ENCODE measurements around the gene KLK1. TPM values are rescaled to one million over a fixed set of nuclear protein-coding genes. Genes with fewer than 3 reads are reported as not detected.

KLK1 gene
- total RNA-seq, 1 donor: not detected

DNA sequence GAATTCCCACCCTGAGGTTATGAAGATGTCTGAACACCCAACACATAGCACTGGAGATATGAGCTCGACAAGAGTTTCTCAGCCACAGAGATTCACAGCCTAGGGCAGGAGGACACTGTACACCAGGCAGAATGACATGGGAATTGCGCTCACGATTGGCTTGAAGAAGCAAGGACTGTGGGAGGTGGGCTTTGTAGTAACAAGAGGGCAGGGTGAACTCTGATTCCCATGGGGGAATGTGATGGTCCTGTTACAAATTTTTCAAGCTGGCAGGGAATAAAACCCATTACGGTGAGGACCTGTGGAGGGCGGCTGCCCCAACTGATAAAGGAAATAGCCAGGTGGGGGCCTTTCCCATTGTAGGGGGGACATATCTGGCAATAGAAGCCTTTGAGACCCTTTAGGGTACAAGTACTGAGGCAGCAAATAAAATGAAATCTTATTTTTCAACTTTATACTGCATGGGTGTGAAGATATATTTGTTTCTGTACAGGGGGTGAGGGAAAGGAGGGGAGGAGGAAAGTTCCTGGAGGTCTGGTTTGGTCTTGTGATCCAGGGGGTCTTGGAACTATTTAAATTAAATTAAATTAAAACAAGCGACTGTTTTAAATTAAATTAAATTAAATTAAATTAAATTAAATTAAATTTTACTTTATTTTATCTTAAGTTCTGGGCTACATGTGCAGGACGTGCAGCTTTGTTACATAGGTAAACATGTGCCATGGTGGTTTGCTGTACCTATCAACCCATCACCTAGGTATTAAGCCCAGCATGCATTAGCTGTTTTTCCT lies 38.1 kb upstream of the KLK1 start:
- Histone ChIP-seq H3K4me2 (ENCODE audit: insufficient read depth, low read length) (no peak overlapping the region), H3K36me3 (ENCODE audit: insufficient read depth, low read length) (no peaks in the 10 kb centered on the region), H3K4me1 (ENCODE audit: insufficient read depth, low read length) (no peaks in the 10 kb centered on the region), H3K27ac (ENCODE audit: low read depth, low read length) (no peak overlapping the region), H3K27me3 (ENCODE audit: insufficient read depth, low read length) (peaks cover 9% of the 10 kb centered on the region), H3K9me3 (ENCODE audit: low read depth, low read length) (no peaks in the 10 kb centered on the region), H2AFZ (ENCODE audit: low read length) (no peak overlapping the region), H3K79me2 (ENCODE audit: insufficient read depth, low read length) (no peaks in the 10 kb centered on the region), H3K4me3 (ENCODE audit: insufficient read depth, low read length) (no peak overlapping the region), H4K20me1 (ENCODE audit: insufficient read depth, low read length) (no peaks in the 10 kb centered on the region)
- no peak for TF ChIP-seq CTCF (IDR thresholded peaks at IDR 0.05; ENCODE audit: extremely low read depth, low read depth, low read length)
- no peak for DNase-seq (ENCODE audit: insufficient read length, low spot score, missing footprints)

DNA sequence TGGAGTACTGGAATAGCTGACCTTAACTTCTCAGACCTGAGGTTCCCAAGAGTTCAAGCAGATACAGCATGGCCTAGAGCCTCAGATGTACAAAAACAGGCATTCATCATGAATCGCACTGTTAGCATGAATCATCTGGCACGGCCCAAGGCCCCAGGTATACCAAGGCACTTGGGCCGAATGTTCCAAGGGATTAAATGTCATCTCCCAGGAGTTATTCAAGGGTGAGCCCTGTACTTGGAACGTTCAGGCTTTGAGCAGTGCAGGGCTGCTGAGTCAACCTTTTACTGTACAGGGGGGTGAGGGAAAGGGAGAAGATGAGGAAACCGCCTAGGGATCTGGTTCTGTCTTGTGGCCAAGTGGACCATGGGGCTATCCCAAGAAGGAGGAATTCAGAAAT lies 37.4 kb upstream of the KLK1 start:
- no peak overlapping the region for H3K4me3 ChIP-seq (ENCODE audit: insufficient read depth, low read length)
- DNase-seq (ENCODE audit: insufficient read length, low spot score, missing footprints): no peak
- H3K79me2 ChIP-seq (ENCODE audit: insufficient read depth, low read length): no peaks in the 10 kb centered on the region
- H4K20me1 ChIP-seq (ENCODE audit: insufficient read depth, low read length): no peaks in the 10 kb centered on the region
- H3K9me3 ChIP-seq (ENCODE audit: low read depth, low read length): no peaks in the 10 kb centered on the region
- no peaks in the 10 kb centered on the region for H3K36me3 ChIP-seq (ENCODE audit: insufficient read depth, low read length)
- H2AFZ ChIP-seq (ENCODE audit: low read length): no peak overlapping the region
- H3K4me1 ChIP-seq (ENCODE audit: insufficient read depth, low read length): no peaks in the 10 kb centered on the region
- H3K27ac ChIP-seq (ENCODE audit: low read depth, low read length): no peak overlapping the region
- TF ChIP-seq CTCF (IDR thresholded peaks at IDR 0.05; ENCODE audit: extremely low read depth, low read depth, low read length): no peak
- peaks cover 9% of the 10 kb centered on the region for H3K27me3 ChIP-seq (ENCODE audit: insufficient read depth, low read length)
- H3K4me2 ChIP-seq (ENCODE audit: insufficient read depth, low read length): no peak overlapping the region

GRCh38 chr19:50859849-50860248 lies 36.3 kb upstream of the KLK1 start:
- no peaks in the 10 kb centered on the region for H3K4me1 ChIP-seq (ENCODE audit: insufficient read depth, low read length)
- no peak for DNase-seq (ENCODE audit: insufficient read length, low spot score, missing footprints)
- peaks cover 7% of the 10 kb centered on the region for H3K27me3 ChIP-seq (ENCODE audit: insufficient read depth, low read length)

More at GRCh38 chr19:50859849-50860248, 36.3 kb upstream of the KLK1 start:
- Histone ChIP-seq H3K4me3 (ENCODE audit: insufficient read depth, low read length) (no peak overlapping the region), H3K9me3 (ENCODE audit: low read depth, low read length) (no peaks in the 10 kb centered on the region), H3K79me2 (ENCODE audit: insufficient read depth, low read length) (no peaks in the 10 kb centered on the region), H3K27ac (ENCODE audit: low read depth, low read length) (no peak overlapping the region), H3K36me3 (ENCODE audit: insufficient read depth, low read length) (no peaks in the 10 kb centered on the region), H2AFZ (ENCODE audit: low read length) (no peak overlapping the region), H4K20me1 (ENCODE audit: insufficient read depth, low read length) (no peaks in the 10 kb centered on the region), H3K4me2 (ENCODE audit: insufficient read depth, low read length) (no peak overlapping the region)
- TF ChIP-seq CTCF (IDR thresholded peaks at IDR 0.05; ENCODE audit: extremely low read depth, low read depth, low read length): no peak
